NCI-H1436 treated with DMSO at 0.1 percent for 48 hours (cell line): ENCODE measurements around the gene IFITM5.

Experiments
- DNase-seq: peaks from one replicate; lab custom pipeline; 2025; lab: John Stamatoyannopoulos, UW

Gene IFITM5

DNA sequence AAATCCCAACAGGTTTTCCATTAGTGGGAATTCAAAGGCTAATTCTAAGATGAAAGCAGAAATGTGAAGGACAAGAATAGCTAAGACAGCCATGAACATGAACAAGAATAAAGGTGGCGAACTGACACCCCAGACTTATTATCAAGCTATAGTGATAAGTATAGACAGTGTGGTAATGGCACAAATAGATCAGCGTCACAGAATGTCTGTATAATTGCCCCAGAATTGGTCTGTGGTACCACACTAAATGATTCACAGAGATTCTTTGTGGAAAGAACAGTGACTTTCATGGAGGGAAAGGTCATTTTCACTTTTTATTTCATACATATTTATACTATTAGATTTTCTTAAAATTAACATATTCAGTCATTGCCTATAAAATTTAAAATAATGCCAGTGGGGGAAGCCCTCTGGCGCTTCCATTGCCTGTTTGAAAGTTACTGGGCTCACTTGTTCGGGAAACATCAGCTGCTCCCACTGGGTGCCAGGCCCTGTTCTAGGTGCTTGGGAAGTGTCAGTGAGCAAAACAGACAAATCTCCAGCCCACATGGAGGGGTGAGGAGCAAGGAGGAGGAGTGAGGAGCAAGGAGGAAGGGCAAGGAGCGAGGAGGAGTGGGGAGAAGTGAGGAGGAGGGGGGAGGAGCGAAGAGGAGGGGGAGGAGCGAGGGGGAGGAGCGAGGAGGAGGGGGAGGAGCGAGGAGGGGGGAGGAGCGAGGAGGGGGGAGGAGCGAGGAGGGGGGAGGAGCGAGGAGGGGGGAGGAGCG lies 32.5 kb downstream of the IFITM5 start:
- no peak for DNase-seq

DNA sequence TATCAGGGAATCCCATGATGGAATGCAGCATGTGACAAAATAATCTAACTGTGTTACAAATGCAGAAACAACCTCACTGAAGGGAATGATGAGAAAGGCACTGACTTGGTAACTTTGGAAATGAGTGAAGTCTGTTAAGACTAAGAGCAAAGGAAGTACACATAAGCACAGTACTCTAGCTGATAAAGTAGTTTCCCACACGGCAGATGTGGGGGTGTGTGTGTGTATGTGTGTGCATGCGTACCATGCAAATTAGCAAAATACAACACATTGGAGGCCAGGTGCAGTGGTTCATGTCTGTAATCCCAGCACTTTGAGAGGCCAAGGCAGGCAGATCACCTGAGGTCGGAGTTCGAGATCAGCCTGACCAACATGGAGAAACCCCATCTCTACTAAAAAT lies 37.7 kb downstream of the IFITM5 start:
- DNase-seq, result no peak

DNA sequence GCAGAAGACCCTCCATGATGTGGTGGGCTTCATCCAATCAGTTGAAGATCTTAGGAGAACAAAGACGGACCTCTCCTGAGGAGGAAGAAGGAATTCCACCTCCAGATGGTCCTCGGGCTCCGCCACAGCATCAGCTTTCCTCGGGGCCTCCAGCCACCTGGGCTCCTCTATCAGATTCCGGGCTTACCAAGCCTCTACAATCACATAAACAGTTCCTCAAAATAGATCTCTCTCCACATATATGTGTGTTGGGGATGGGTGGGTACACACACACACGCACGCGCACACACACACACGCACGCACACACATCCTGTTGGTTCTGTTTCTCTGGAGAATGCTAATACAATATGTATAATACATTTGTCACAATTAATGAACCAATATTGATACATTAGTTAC lies 39.9 kb downstream of the IFITM5 start:
- no peak for DNase-seq

DNA sequence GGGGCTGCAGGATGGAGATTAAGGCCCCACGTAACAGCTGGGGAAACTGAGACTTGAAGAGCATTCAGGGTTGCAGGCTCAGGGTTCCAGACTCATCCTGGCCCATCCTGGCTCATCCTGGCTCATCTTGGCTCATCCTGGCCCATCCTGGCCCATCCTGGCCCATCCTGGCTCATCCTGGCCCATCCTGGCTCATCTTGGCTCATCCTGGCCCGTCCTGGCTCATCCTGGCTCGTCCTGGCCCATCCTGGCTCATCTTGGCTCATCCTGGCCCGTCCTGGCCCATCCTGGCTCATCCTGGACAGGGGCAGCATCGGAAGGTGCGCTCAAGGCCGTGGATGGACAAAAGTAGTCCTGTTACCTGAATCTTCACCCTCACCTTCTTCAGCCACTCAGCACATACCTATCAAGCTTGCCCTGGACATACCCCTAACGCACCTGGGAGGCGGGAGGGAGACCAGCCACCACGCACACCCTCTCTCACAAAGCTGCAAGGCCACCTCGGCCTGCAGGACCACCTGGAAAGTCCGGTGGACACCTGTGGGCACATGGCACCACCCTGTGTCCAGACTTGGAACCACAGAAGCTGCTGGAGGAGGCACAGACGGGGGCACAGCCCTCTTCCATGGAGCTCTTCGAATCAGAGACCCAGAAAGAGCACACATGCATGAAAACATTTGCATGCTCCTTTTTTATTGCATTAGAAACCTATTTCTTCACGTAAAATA lies 41.4 kb downstream of the IFITM5 start:
- DNase-seq, result no peak

DNA sequence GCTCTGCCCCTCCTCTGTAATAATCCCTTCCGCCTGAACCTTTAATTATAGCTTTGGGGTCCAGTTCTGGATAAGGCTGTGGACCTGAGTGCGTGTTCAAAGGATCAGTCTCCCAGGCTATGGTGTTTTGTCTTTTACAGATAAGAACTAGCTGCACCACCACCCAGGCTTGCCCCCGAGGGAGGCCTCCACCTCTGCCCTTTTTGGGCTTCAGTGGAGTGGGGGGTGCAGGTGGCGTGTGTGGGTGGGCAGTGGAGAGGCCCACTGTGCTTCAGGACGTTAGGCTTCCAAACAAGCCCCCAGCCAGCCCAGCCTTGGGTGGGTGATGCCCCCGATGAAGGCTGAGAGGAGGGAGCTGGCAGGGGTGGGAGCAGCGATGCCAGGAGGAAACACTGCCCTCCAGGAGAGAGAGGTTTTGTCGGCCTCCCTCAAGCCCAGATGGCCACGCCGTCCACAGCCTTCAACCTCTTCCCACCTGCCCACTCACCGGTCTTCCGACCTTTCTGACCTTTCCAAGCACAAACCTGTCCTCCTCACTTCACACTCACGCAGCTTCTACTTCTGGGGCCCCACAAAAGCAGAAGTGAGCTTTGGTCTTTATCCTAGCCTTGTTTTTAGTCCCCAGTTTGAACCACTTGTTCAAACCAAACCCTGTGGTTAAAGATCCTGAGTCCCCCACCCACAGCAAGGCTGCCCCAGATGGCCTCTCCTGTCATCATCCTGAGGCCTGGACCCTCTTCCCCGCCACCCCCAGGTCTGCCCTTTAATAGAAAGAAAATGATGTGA lies 42.2 kb downstream of the IFITM5 start:
- DNase-seq, result no peak

DNA sequence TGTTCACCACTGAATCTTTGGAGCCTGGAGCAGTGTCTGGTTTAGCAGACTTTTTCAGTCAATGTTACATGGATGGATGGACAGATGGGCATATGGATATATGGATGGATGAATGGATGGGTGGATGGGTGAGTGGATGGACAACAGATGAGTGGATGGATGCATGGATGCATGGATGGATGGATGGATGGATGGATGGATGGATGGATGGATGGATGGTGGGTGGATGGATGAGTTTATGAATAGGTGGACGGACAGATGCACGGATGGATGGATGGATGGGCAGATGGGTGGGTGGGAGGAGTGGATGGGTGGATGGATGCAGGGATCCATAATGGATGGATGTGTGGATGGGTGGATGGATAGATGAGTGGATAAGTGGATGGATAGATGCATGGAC lies 43.5 kb downstream of the IFITM5 start:
- no peak for DNase-seq

DNA sequence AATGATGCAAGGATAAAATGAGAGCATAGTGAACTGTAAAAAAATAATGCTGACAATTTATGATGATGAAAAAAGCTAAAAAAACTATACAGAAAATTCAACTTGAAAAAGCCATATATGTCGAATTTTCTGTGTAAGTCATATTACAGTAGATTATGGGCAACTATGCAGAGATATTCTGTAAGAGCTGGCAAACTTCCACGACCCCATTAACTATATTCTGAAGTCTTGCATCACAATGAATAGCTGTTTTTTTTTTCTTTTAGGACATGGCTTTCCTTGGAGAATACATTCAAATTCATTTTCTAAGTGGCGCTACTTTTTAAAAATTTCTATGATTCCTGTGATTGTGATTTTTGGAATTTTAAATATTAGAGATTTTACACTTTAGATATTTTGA lies 44.1 kb downstream of the IFITM5 start:
- no peak for DNase-seq

DNA sequence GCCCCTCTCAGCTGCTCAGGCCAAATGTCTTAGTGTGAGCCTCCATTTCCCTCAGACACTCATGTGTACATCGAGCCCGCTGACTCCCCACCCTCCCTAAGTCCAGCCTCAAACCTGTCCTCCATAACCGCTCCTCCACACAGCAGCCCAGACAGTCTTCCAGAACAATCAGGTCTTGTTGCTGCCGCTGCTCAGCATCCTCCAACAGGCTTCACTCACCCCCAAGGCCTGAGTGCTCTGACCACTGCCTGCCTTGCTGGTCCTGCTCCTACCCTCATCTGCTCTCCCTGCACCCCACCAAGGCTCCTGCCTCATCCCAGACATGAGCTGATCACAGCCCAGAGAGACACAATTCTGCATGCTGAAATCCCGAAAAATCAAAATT lies 45.4 kb downstream of the IFITM5 start:
- DNase-seq, result no peak

DNA sequence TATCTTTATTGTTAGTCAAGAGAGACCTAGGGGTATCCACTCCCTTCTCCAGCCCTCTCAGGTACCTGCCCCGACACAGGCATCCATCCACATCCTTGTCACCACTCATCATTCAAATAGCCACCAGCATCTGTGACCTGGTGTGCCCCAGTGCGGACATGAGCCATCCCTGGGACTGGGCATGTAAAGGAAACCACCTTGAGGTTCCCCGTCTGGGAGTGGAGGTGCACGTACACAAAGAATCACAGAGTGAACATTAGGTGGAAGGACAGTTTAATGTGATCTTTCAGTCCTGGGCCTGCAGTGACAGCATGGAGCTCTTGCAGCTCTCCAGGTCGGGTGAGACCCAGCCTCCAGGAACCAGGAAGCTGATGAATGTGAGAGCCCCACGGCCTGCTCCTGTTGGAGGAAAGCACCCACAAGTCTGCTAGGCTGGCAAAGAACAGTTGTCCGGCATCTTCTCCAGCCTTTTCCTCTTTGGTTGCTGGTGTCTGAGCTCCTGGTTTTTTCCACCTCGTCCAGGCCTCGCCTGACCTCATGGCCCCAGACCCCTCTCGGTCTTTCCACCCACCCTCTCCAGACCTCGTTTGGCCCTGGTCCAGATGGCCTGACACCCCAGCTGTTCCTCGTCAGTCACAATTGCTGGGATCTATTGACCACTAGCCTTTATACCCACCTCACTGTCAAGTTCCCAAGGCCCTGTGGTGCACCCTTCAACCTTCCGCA lies 46.0 kb downstream of the IFITM5 start:
- no peak for DNase-seq

DNA sequence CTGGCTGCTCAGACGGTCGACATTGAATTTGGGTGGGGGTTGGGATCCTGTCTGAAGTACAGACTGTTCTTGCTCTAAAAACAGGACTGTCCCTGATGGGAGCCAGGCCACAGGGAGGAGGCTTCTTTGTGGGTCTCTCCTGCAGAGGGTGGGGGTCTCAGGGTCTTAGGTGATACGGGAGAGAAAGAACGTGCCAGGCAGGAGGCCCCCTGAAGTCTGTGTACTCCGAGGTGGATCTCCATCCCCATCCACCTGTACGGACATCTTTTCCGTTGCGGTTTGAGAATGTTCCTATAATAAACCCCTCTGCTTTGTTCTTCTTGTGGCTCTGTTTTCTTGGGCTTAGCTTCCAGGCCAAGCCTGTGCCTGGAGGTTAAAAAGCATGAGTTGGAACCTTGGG lies 46.7 kb downstream of the IFITM5 start:
- DNase-seq, result no peak

DNA sequence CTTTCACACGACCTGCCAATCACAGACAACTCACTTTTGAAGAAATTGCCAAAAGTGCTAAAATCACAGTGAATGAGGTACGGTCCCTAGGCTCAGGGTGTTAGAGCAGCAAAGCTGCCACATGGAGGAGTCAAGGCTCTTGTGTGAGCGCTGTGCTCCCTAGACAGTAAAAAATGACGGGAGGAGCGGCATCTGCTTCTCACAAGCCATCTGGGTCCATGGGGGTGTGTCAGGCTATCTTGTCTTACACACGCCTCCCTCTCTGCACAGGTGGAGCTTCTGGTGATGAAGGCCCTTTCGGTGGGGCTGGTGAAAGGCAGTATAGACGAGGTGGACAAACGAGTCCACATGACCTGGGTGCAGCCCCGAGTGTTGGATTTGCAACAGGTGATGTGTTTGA lies 47.8 kb downstream of the IFITM5 start:
- DNase-seq, result no peak

DNA sequence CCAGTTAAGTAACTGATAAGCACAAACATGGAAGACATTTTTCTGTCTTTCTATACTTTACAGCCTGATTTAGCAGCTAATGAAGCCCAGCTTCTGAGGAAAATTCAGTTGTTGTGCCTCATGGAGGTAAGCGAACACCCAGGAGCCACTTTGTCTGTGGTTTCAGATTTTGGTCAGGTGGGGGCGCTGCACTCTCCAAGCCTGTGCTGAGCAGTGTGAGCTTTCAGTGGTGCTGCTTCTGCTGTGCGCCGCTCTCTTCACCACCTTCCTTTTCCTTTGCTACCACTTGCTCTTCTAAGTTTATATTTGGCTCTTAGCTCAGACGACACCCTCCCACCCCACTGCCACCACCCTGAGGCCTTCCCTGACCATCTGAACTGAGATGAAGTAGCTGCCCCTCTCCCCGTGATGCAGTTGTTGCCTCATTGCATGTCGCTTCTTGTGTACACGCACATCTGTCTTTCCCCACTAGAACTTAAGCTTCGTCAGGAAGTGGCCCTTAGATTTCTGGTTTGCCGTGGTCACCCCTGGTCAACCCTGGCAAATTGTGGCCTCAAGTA lies 48.5 kb downstream of the IFITM5 start:
- DNase-seq, result no peak

DNA sequence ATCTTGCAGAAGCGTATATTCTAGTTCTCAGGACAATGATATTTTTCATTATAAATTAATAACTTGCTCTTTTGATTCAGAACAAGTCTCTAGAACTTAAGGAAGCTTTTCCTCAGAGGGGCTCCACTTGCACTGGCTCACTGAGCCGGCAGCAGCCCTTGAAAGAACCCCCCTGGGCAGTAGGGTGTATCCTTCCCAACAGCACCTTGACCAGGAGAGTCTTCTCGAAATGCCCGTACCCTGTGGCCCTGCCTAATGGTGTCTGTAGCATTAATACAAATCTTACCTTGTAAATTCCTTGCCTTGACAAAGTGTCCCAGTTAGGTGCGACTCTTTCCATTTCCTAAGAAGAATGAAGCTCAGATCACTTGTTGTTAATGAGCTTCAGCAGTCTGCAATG lies 49.1 kb downstream of the IFITM5 start:
- no peak for DNase-seq

DNA sequence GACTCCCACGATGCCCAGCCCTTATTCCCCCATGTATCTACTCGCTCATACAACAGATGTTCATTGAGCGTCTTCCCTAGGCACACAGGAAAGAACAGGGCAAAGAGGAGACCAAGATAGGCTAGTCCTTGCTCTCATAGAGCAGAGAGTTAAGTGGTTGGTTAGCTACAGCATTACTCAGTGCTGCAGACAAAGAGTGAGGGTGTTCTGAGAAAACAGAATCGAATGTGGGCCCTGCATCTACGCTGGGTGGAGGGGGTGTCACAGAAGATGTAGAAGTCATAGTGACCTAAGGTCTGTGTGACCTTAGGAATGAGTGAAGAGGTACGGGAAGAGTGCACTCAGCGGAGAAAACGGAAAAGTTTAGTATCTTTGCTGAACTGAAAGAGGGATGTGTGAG lies 50.3 kb downstream of the IFITM5 start:
- no peak for DNase-seq
